Fibroblast of lung (primary cell): Measurements from ENCODE around the gene ZDHHC13. TPM values are rescaled to one million over a fixed set of nuclear protein-coding genes. Genes with fewer than 3 reads are reported as not detected.

Experiments used
- DNase-seq, 2 donors: peaks; one replicate each; pipeline versions ENCODE4 v3.0.0 to v3.0.0-alpha.2; 2010; ENCODE audit warnings: low read depth in 2 of 2
- H2AFZ ChIP-seq: 2 replicates; pipeline ENCODE4 v1.5.1; 2012; ENCODE audit warnings: low read length, control low read depth, inconsistent platforms
- H3K27ac ChIP-seq: 2 replicates; pipeline ENCODE4 v1.5.1; 2011; ENCODE audit warnings: low read length, control low read depth; ENCODE audit not compliant: insufficient read depth
- H3K27me3 ChIP-seq: 2 replicates; pipeline ENCODE4 v1.5.1; 2011; ENCODE audit warnings: mild to moderate bottlenecking, low read length; ENCODE audit not compliant: control insufficient read depth, insufficient read depth
- H3K36me3 ChIP-seq: 2 replicates; pipeline ENCODE4 v1.5.1; 2011; ENCODE audit warnings: low read length; ENCODE audit not compliant: control insufficient read depth, insufficient read depth
- H3K4me1 ChIP-seq: 2 replicates; pipeline ENCODE4 v1.5.1; 2011; ENCODE audit warnings: low read length; ENCODE audit not compliant: control insufficient read depth, insufficient read depth; ENCODE audit errors: extremely low read depth
- H3K4me2 ChIP-seq: 2 replicates; pipeline ENCODE4 v1.5.1; 2011; ENCODE audit warnings: low read length, control low read depth; ENCODE audit not compliant: insufficient read depth; ENCODE audit errors: extremely low read depth
- H3K4me3 ChIP-seq, 4 experiments: fragments of 200-600 bp in 1 of 4; sonication (generic) in 1 of 4; replicated peaks in 1 of 4; 2 replicates each; pipeline ENCODE4 v1.5.1; 2011 to 2016; ENCODE audit warnings: low read length in 4 of 4, low read depth in 3 of 4, mild to moderate bottlenecking in 3 of 4, control low read depth in 2 of 4, inconsistent platforms in 1 of 4, mixed read lengths in 1 of 4; ENCODE audit not compliant: insufficient read depth in 1 of 4; ENCODE audit errors: control extremely low read depth in 1 of 4
- H3K79me2 ChIP-seq: 2 replicates; pipeline ENCODE4 v1.5.1; 2012; ENCODE audit warnings: mild to moderate bottlenecking, low read length, inconsistent platforms; ENCODE audit not compliant: control insufficient read depth, insufficient read depth
- H3K9ac ChIP-seq: 2 replicates; pipeline ENCODE4 v1.5.1; 2011; ENCODE audit warnings: mild to moderate bottlenecking, low read length, control low read depth; ENCODE audit not compliant: insufficient read depth
- H3K9me3 ChIP-seq: 2 replicates; pipeline ENCODE4 v1.5.1; 2012; ENCODE audit warnings: low read depth, low read length; ENCODE audit not compliant: control insufficient read depth, insufficient read depth
- H4K20me1 ChIP-seq: 2 replicates; pipeline ENCODE4 v1.5.1; 2011; ENCODE audit warnings: low read length; ENCODE audit not compliant: control insufficient read depth, insufficient read depth; ENCODE audit errors: extremely low read depth
- CTCF ChIP-seq, 2 donors: IDR thresholded peaks in 1 of 2; conservative IDR thresholded peaks in 1 of 2; 1 replicate in 1 of 2; 2 replicates in 1 of 2; pipeline ENCODE4 v1.5.1; 2011 to 2012; ENCODE audit warnings: low read length in 2 of 2, control low read depth in 1 of 2, inconsistent platforms in 1 of 2, low read depth in 1 of 2, mild to moderate bottlenecking in 1 of 2
- EZH2 ChIP-seq: IDR thresholded peaks from 2 replicates; pipeline ENCODE4 v1.5.1; 2012; ENCODE audit warnings: low read length, control low read depth, mild to moderate bottlenecking; ENCODE audit errors: missing control alignments
- polyA plus RNA-seq, 2 donors: library from polyadenylated mRNA; depleted of rRNA in 1 of 2; stranded (reverse) in 1 of 2; unstranded in 1 of 2; fragments of >200 nt; gene quantifications; 2 replicates each; pipeline ENCODE4 v1.2.1, GENCODE V29; 2011 to 2012; ENCODE audit warnings: missing spikeins in 1 of 2
- total RNA-seq: library from RNA; depleted of rRNA; stranded (reverse); fragments of >200 nt; gene quantifications from 2 replicates; pipeline ENCODE4 v1.2.1, GENCODE V29; 2014

Gene ZDHHC13
- total and polyA plus RNA-seq, 2 donors (not counting 1 experiment from before 2014, with no cell fraction given): 11.1 to 16.1 TPM

GRCh38 chr11:19073454-19074415 is 43.2 kb upstream of the ZDHHC13 start:
- TF ChIP-seq EZH2 (no peak), CTCF (conservative IDR thresholded peaks at IDR 0.05 in 1 of 2, IDR thresholded peaks at IDR 0.05 in 1 of 2; ENCODE audit: low read depth in 1 of 2, low read length in 2 of 2) (no peak)
- Histone ChIP-seq H3K9me3 (no peaks in the 10 kb centered on the region), H3K79me2 (no peaks in the 10 kb centered on the region), H3K36me3 (no peaks in the 10 kb centered on the region), H3K4me2 (no peak overlapping the region), H3K4me1 (no peaks in the 10 kb centered on the region), H4K20me1 (no peaks in the 10 kb centered on the region), H3K27ac (no peak overlapping the region), H2AFZ (no peak overlapping the region), H3K4me3 (no peak overlapping the region), H3K9ac (no peak overlapping the region), H3K27me3 (no peaks in the 10 kb centered on the region)
- DNase-seq: no peak

DNA sequence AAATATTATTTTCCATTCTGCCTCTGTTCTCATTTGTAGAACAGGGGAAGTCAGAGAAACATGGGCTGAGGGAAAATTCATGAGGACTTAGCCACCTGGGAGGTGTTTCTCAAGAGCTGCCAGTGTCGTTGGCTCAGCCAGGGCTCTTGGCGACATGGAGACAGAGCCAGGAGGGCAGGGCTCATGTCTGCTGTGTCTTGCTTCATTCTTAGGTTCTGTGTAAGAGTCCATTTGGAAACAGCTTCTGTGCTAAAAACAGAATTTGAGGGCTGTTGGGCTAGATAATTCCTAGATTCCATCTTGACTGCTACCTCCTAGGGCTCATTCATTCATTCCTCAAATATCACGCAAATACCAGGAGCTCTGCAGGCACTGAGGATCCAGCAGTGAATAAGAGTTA is 41.3 kb upstream of the ZDHHC13 start:
- Histone ChIP-seq H3K9me3 (no peaks in the 10 kb centered on the region), H3K27me3 (no peaks in the 10 kb centered on the region), H4K20me1 (no peaks in the 10 kb centered on the region), H3K36me3 (no peaks in the 10 kb centered on the region), H3K27ac (no peak overlapping the region), H3K4me2 (no peak overlapping the region), H3K9ac (no peak overlapping the region), H3K4me1 (peaks cover 3% of the 10 kb centered on the region), H3K4me3 (no peak overlapping the region), H2AFZ (no peak overlapping the region), H3K79me2 (no peaks in the 10 kb centered on the region)
- no peak for TF ChIP-seq EZH2
- no peak for TF ChIP-seq CTCF (conservative IDR thresholded peaks at IDR 0.05 in 1 of 2, IDR thresholded peaks at IDR 0.05 in 1 of 2; ENCODE audit: low read depth in 1 of 2, low read length in 2 of 2)
- no peak for DNase-seq

GRCh38 chr11:19076744-19077589 is 40.0 kb upstream of the ZDHHC13 start:
- no peaks in the 10 kb centered on the region for H3K79me2 ChIP-seq
- DNase-seq: peak; percentile 16 to 30
- H4K20me1 ChIP-seq: no peaks in the 10 kb centered on the region
- TF ChIP-seq EZH2 (no peak), CTCF (conservative IDR thresholded peaks at IDR 0.05 in 1 of 2, IDR thresholded peaks at IDR 0.05 in 1 of 2; ENCODE audit: low read depth in 1 of 2, low read length in 2 of 2) (peak; percentile 95 to 98)
- no peak overlapping the region for H3K4me3 ChIP-seq
- H3K36me3 ChIP-seq: no peaks in the 10 kb centered on the region
- H3K4me2 ChIP-seq: no peak overlapping the region
- H3K9me3 ChIP-seq: no peaks in the 10 kb centered on the region
- no peak overlapping the region for H2AFZ ChIP-seq
- no peaks in the 10 kb centered on the region for H3K27me3 ChIP-seq
- no peak overlapping the region for H3K27ac ChIP-seq
- H3K9ac ChIP-seq: no peak overlapping the region
- peaks cover 3% of the 10 kb centered on the region for H3K4me1 ChIP-seq
